Activated CD8-positive, alpha-beta memory T cell treated with anti-CD3 and anti-CD28 coated beads for 1 hour (primary cell): ENCODE results near the gene ATP5PF.
"Not testable (repeated sequence)": the region's sequence is repeated elsewhere in the genome, so short reads cannot be mapped to it uniquely, and the experiment has no call there.

Experiments used
- DNase-seq, 2 donors: peaks; one replicate each; pipeline ENCODE4 v3.0.0-alpha.2; 2020; ENCODE audit warnings: low read depth in 1 of 2; ENCODE audit errors: extremely low read depth in 1 of 2

ATP5PF gene

DNA sequence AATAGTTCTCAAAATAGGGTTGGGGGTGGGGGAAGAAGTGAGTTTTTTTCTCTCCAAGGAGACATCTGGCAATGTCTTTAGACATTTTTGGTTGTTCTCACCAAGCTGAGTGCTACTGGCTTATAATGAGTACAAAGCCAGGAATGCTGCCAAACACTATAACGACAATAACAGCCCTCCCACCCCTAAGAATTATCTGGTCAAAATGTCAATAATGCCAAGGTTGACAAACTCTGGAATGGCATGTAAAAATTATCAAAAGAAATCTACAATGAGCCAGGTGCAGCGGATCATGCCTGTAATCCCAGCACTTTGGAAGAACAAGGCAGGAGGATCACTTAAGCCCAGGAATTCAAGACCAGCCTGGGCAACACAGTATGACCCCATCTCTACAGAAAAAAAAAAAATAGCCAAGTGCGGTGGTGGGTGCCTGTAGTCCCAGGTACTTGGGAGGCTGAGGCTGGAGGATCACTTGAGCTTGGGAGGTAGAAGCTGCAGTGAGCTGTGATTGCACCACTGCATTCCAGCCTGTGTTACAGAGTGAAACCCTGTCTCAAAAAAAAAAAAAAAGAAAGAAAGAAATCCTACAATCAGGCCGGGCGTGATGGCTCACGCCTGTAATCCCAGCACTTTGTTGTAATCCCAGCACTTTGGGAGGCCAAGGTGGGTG, 2.5 kb downstream of the ATP5PF start:
- no peak for DNase-seq

DNA sequence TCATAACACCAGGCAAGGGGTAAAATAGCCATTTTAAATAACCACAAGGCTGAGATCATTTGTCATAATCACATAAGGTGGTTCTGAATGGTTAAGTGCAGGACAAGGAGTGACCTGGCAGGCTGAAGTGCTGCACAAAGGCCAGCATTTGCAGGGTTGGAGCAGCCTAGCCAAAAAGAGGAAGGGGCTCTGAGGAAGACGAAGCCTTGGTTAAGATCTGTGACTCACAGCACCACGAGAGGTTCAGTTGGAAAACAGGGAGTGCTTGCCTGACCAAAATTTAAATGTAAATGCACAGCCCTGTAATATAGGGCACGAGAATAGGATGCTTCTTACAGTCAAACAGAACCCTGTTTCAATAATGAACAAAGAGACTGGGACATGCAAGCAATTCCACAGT, 12.1 kb downstream of the ATP5PF start:
- DNase-seq, result no peak

DNA sequence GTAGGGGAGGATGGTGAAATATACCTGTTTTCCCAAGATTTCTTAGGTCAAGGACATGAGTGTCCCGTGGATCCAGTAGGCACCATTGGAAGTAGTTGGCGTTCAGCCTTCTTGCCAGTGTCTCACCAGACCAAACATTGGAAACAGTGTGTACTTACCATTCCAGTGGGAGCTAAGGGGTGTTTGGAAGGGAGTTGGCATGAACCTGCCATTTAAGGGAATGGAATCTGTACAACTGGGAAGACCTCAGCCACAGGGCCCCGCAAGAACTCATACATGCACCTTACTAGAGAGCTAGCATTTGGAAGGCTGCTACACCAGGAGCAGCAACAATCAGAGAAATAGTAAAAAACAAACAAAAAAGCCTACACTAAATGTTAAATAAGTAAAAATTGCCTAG, 12.7 kb downstream of the ATP5PF start:
- no peak for DNase-seq

DNA sequence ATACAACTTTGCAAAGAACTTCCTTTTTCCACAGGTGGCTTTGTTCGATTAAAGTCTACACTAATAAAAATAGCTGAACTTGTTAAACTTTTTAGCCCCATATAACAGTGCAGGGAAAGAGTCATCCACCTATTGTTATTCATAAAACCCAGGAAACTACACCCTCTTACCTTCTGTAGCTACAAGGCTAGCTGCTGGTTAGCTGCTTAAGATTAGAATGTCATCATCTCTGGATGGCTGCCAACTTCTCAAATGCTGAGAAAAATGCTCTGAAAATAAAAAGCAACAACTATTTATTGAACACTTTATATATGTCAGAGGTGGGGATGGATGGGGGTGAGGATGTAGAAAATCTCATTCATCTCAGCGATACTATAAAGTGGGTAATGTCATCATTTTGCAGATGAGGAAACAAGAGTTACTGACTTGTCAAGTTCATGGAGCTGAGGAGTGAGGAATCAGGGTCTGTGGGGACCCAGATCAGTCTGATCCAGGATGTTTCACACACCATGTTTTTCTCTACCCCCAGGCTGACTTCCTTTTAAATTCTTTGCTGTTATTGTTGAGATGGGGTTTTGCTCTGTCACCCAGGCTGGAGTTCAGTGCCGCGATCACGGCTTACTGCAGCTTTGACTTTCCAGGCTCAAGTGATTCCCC, 17.1 kb downstream of the ATP5PF start:
- no peak for DNase-seq

DNA sequence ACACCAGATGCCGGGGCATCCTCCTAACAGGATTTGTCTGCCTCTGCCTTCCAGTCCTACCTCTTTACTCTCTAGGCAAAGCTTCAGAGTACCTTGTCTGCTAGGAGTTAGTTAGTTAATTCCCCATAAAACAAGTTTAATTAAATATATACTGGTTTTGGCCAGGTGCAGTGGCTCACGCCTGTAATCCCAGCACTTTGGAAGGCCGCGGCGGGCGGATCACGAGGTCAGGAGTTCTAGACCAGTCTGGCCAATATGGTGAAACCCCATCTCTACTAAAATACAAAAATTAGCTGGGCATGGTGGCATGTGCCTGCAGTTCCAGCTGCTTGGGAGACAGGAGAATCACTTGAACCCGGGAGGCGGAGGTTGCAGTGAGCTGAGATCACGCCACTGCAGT, 20.6 kb downstream of the ATP5PF start:
- not testable (repeated sequence) for DNase-seq

DNA sequence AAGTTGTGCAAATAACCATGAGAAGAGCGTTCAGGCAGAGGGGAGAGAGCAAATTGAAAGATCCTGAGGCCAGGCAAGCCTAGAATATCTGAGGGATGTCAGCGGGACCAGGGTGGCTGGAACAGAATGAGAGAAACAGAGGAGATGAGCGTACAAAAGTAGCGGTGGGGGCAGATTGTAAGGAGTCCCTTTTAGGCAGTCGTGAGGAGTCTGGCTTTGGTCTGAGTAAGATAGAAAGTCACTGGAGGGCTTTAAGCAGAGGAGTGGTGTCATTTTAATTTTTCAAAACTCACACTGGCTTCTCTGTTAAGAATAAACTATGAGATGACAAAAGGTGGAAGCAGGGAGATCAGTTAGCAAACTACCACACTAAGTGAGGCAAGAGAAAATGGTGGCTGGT, 24.2 kb downstream of the ATP5PF start:
- no peak for DNase-seq

DNA sequence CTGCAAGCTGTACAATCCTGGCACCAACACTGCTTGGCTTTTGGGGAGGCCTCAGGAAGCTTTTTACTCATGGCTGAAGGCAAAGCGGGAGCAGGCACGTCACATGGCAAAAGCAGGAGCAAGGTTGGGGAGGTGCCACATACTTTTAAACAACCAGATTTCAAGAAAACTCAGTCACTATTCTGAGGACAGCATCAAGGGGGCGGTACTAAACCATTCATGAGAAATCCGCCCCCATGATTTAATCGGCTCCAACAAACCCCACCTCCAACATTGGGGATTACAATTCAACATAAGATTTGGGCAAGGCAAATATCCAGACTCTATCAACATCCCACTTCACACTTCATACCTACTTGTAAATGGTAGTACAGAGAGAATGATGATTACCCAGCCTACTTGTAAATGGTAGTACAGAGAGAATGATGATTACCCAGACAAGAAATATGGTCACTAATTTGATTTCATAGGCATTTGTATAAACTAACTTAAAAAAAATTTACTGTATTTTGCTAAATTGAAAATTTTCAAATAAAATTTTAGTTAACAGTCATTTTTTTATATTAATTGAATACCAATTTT, 24.9 kb downstream of the ATP5PF start:
- no peak for DNase-seq

DNA sequence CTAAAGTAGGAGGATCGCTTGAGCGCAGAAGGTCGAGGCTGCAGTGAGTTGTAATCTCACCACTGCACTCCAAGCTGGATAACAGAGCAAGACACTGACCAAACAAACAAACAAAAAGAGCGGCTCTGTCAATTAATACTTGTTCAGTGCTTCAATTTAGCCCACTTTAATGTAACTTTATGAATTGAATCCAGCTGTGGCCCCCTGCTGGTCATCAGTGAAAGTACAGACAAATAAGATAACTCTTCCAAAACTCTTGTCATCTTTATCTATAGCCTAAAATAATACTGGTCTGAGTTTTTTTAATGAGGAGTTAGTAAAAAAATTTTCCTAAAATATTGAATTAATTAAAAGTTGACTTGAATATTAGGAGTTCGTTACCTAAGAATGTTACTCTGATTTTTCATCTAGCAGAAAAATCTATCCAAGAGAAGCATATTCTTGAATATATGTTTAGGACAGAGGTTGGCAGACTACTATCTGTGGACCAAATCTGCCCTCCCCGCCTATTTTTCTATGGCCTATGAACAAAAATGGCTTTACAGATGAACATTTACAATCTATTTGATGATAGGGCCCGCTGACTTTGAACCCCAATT, 26.1 kb downstream of the ATP5PF start:
- peak; percentile 1 to 18 for DNase-seq

DNA sequence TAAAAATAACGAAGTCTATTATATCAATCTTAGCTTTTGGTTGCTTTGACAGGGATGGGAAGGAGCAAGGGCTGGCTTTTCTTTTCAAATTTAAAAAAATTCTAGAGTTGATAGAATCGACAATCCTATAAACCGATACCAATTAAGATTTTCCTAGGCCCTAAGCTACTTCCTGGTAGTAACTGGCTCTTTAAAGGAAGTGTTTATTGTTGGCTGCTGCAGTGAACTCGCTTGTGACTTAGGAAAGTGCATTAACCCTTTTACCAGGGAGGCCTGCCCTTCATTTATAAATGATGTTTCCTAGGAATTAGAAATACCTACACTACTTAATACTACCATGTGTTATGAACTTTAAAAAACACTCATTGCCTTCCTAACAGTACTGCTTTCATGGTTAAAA, 33.2 kb downstream of the ATP5PF start:
- DNase-seq, result no peak

DNA sequence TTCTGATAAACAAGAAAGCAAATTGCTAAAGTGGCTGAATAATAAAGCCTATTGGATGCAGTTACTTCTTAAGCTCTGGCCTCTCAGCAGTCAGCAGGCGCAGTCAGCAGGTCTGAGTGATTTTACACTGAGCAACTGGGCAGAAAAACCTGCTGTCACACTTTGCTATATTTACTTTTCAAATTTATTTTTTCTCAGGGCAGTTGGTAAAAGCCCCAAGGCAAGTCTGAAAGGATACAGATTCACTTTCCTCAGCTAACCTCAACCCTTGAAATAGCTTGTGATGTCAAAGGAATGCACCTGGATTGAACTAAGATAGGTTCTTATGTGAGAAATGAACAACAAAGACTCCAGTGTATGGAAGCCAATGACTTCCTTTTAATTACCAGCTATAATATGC, 34.0 kb downstream of the ATP5PF start:
- no peak for DNase-seq

DNA sequence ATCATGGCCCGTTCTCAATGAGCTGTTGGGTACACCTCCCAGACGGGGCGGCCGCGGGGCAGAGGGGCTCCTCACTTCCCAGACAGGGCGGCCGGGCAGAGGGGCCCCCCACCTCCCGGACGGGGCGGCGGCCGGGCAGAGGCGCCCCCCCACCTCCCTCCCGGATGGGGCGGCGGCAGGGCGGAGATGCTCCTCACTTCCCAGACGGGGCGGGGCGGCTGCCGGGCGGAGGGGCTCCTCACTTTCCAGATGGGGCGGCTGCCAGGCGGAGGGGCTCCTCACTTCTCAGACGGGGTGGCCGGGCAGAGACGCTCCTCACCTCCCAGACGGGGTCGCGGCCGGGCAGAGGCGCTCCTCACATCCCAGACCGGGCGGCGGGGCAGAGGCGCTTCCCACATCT, 39.2 kb downstream of the ATP5PF start:
- DNase-seq, result not testable (repeated sequence)

DNA sequence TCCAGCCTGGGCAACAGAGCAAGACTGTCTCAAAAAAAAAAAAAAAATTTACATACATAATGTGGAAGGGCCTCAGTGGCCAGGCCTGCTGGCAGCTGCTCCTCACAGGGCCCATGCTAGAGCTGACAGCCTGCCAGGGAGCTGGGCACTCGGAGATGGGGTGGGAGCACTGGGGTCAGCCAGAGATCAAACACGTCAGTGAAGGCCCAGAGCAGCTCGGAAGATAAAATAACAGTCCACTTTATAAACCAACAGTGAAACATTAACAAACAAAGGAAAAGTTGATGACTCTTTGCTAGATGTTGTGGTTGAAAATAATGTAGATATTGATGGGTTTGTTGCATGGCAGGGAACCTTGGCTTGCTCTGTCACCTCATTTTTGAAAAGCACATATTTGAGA, 42.7 kb downstream of the ATP5PF start:
- no peak for DNase-seq

DNA sequence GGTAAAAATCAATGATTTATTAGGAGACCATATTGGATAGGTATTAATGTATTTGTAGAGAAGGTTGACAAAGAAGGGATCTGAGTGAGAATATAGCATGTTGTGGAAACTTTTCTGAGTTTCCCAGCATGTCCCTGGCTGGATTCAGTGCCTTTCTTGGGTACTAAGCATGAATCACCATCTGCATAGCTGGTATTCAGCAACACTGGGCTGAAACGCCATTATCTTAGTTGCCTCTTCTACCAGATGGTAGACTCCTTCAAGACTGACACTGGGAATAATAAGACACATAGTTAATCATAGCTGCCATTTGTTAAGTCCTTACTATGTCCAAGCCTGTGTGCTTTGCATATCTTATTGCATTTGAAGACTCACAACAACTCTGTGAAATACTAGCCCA, 45.5 kb downstream of the ATP5PF start:
- DNase-seq, result no peak

DNA sequence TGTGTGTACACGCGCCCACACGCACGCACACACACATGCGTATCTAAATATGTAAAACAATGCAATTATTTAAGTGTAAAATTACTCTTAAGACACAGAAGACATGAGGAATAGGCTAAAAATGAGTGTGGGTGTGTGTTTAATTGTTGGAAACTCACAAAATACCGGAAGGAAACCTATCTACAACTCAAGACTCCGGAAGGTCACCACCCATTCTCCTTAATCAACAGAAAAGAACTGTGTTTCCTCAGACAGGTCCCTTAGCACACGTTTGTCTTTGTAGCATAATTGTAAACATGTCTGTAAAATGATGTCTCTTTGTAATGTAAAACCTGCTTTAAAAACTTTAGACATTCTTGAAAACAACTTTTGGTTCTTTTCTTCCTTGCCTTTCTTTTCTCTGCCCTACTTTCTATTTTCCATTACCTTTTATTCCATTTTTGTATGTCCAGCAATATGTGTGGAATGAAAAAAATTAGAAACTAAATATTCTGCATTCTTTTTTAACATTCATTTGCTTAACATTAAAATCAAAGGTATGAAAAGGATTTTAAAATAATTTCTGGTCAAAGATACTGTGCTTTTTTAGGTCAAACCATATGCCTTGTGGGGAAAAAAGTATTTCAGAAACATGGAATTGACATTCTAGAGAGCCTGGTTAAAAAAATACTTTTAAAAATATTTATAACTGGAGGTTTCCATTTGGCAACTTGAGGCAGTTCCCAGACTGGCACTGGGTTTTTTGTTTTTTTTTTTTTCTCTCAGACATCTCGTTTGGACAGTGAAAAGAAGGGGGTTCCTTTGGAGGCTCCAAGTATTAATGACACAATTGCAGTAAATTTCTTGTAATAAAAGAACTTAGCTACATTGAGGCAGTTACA, 46.2 kb downstream of the ATP5PF start:
- DNase-seq, result no peak

DNA sequence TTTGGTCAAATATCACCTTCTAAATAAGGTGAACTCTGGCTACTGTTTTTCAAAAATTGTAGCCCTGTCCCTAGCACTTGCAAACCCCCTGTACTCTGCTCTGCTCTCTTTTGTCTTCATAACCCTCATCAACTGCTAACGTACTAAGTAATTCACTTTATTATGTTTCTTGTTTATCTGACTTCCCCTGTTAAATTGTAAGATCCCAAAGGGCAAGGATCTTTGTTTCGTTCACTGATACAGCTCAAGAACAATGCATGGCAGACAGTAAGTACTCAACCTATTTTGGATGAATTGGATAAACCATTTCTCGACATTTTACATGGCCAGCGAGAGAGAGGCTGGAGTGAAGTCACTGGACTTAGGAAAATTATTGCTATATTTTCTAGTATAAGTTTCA, 46.9 kb downstream of the ATP5PF start:
- DNase-seq, result no peak

DNA sequence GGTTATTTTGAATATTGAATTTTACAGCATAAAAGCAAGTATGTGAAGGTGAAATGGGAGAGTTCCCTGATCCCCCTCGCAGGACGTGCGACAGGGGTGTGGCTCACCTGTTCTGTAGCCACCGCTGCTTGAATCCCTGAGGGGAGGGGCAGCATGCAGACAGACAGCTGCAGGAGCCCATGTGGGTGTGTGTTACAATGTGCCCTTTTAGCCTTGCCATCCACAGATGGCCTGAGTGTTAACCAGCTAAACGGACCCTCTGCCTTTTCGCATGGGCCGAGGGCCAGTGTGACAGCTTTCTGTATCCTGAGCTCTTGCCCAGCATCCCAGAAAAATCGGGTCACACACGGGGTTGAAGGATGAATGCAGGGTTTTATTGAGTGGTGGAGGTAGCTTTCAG, 52.3 kb downstream of the ATP5PF start:
- no peak for DNase-seq

DNA sequence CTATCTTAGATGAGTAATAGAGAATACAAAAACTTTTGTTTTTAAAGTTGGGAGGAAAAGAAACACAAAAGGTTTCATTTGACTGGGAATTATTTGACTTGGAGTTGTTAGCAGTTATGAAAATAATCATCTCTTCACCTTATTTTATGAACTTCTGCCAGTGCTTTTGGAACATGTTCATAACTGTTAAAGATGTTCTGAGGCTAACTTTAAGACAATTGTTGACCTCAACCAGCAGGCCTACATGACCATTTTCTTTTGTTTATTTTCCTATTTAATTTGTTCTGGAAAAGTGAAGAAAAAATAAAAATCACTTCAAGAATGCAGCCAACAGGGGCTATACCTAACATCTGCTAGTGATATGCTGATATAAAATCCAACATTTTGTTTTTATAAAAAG, 58.3 kb downstream of the ATP5PF start:
- no peak for DNase-seq
